Eye (tissue), 1 donor: Measurements from ENCODE around the gene JAKMIP2.
"Not testable (repeated sequence)": the region's sequence is repeated elsewhere in the genome, so short reads cannot be mapped to it uniquely, and the experiment has no call there.

Experiments
- DNase-seq: peaks from one replicate; pipeline ENCODE4 v3.0.0-alpha.2; 2015

Gene JAKMIP2

GRCh38 chr5:147782110-147783028 lies at the start of gene JAKMIP2:
JAKMIP2 (minus strand) TSS chr5:147782728; CDS start chr5:147671806, 110,922 bp downstream.
- peak; percentile 98 for DNase-seq

- no peak for DNase-seq
These were observed 48.9 kb upstream of the JAKMIP2 start, which contains the start of gene SPINK1 for GRCh38 chr5:147831465-147831864. SPINK1 (minus strand) TSS chr5:147831671; CDS start chr5:147831577, 94 bp downstream.

GRCh38 chr5:147830035-147830434 lies 47.5 kb upstream of the JAKMIP2 start:
- no peak for DNase-seq

GRCh38 chr5:147827017-147827416 lies 44.5 kb upstream of the JAKMIP2 start:
- not testable (repeated sequence) for DNase-seq

DNA sequence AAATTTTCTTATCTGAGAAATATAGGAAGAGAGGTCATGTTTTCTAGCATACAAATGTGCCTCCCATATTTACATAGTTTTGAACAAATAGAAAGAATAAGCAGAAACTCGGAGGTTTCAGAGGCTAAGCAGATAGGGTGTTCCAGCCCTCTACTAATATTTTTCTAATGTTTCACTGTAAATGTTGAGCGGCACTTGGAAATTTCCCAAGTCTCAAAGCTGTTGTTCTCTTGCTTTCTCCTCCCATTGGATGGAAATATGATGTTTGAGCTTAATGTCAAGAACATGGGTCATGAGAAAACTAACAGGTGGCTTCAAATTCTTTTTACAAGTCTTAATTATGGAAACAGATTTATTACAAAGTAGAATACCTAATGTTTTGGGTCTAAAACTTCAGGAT lies 43.8 kb upstream of the JAKMIP2 start:
- DNase-seq: no peak

- DNase-seq: peak; percentile 90
These were observed 40.4 kb upstream of the JAKMIP2 start for GRCh38 chr5:147822686-147823491.

DNA sequence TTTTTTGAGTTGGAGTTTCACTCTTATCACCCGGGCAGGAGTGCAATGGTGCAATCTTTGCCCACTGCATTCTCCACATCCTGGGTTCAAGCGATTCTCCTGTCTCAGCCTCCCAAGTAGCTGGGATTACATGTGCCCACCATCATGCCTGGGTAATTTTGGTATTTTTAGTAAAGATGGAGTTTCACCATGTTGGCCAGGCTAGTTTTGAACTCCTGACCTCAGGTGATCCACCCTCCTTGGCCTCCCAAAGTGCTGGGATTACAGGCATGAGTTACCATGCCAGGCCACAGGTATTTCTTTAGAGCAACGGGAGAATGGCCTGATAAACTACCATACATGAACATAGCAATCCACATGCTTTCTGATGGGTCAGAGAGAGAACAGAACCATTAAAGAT lies 39.7 kb upstream of the JAKMIP2 start:
- DNase-seq: not testable (repeated sequence)

DNA sequence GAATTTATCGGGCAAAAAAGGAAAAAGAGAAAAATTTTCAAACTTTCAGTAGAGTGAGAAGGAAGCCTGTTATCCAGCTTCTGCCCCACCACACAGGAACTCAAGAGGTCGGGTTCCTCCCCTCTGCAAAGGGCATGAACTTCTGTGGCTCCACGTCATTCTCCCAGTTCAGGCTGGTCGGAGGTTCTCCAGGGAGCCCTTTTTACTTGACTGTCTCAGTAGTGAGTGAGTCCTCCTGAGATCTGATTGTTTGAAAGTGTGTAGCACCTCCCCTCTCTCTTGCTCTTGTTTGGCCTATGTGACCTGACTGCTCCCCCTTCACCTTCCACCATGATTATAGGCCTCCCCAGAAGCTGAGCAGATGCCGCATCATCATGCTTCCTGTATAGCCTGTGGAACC lies 39.2 kb upstream of the JAKMIP2 start:
- no peak for DNase-seq

GRCh38 chr5:147819261-147819770 lies 36.8 kb upstream of the JAKMIP2 start:
- no peak for DNase-seq

DNA sequence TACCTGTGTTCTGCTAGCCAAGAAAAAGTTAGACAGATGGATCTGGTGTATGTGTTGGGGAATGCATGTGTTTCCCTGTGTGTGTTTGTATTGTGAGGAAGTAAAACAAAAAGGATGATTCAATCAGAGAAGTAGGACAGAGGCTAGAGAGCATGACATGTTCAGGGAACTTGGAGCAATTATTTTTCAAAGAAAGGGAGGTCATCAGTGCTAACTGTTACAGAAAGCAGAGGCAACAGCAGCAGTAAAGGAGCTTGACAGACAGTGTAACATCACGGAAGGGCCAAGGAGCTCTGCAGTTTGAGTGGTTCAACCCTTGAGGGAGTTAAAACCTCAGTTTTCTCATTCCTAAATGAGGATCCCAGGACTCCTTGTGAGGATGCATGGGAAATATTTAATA lies 35.8 kb upstream of the JAKMIP2 start:
- peak; percentile 29 for DNase-seq

- DNase-seq: no peak
These were observed 31.2 kb upstream of the JAKMIP2 start for GRCh38 chr5:147813696-147814095.

DNA sequence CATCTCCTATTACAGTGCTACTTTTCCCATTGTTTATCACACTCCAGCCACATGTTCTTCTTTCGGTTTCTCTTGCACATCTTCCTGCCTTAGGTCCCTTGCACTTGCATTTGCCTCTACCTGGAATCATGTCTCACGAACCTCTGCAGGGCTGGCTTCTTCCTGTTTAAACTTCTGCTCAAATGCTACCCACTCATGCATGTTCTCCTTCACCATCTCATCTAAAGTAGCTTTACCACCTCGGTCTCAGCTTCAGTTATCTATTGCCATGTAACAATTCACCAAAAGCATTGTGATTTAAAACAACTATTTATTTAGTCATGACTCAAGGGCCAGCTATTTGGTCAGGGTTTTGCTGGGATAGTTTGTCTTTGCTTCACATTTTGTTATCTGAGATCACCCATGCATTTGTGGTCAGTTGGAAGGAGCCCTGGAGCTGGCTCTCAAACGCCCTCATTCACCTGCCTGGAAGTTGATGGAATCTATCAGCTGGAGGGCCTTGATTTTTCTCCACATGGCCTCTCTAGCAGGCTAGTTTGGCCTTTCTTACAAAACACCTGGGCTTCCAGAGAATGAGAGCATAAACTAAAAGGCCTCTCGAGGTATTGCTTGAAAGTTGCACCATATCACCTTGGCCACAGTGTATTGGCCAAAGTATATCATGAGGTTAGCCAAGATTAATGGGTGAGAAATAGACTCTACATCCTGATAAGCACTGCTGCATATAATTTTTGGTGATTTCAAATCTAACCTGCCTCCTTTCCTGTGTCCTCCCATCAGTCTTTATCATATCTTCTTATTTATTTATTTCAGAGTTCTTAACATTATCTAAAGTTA lies 27.5 kb upstream of the JAKMIP2 start:
- no peak for DNase-seq

GRCh38 chr5:147805030-147805454 lies 22.5 kb upstream of the JAKMIP2 start:
- no peak for DNase-seq

DNA sequence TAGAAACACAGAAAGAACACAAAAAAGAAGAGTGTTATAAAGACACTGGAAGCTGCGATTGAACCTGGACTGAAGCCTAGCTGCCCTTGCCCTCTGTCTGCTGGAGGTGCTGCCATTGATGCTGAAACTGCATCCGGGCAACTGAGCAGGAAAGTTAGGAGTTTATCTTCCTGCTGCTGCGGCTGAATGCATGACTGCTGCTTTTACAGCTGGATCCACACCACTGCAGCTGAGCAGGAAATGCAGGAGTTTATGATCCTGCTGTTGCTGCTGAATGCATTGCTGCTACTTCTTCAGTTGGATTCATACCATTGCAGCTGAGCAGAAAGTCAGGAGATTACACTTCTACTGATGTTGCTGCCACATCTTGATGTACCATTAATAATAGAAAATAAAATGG lies 21.8 kb upstream of the JAKMIP2 start:
- DNase-seq: no peak

- DNase-seq: no peak
These were observed 21.4 kb upstream of the JAKMIP2 start for GRCh38 chr5:147803926-147804325.

DNA sequence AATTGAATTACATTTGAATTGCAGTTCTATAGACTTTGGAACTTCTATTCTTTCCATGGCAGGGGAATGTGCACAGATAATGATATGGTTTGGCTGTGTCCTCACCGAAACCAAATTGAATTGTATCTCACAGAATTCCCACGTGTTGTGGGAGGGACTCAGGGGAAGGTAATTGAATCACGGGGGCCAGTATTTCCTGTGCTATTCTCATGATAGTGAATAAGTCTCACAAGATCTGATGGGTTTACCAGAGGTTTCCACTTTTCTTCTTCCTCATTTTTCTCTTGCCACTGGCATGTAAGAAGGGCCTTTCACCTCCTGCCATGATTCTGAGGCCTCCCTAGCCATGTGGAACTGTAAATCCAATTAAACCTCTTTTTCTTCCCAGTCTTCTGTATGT lies 20.6 kb upstream of the JAKMIP2 start:
- not testable (repeated sequence) for DNase-seq

DNA sequence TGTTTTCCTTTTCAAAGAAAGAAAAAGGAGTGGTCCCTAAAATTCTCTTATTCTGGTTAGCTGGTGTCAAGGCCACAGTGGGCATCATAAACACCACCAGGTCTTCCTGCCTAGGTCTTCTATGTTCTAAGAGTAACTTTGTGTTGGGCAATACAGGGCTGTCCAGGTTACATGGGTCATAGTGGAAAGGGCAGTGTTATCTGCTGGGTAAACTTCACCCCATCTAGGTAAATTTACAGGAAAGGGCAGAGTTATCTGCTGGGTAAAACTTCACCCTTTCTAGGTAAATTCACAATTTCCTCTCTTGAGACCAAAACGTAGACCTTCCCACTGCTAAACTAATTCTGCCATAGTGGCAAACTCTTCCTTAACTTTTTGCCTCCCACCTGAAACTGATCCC lies 18.9 kb upstream of the JAKMIP2 start:
- DNase-seq: no peak

DNA sequence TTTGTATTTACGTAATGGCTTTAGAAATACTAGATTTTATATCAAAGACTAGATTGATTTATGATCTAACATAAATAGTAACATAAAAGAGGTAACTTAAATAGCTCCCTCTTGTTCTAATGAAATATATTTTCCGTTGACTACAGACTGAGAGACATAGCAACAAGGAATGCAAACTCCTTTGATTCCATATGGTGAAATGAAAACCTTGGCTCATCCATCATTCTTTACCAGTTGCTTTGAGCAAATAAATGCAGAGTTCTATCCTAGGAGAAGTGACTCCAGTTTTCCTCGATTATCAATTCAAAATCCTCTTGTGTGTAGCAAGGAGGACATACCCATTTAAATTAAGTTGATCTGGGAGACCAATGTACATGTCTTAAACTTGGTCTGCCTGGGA lies 18.0 kb upstream of the JAKMIP2 start:
- no peak for DNase-seq

DNA sequence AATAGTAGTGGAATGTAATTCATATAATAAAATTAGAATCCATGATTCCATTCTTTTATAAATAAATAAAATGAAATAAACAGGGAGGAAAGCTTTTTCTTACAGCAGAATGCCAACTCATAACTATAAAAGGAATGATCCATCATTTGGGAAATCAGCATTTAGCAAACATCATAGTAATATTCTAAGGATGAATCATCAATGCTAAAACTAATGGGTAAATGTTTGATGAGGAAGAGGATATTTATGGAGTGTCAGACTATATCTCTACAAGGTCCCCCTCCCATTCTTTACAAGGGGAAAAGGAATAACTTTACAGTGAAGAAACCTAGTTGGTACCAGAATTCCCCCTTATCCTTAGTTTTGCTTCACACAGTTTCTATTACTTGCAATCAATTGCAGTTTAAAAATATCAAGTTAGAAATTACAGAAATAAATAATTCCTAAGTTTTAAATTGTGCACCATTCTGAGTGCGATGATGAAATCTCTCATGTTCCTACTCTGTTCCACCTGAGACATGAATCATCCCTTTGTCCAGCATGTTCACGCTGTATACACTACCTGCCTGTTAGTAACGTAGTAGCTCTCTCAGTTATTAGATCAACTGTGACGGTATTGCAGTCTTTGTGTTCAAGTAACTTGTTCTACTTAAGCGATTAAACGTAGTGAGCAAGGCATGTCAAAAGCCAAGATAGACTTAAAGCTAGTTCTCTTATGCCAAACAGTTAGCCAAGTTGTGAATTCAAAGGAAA lies 14.2 kb upstream of the JAKMIP2 start:
- no peak for DNase-seq

- DNase-seq: no peak
These were observed 8.7 kb upstream of the JAKMIP2 start for GRCh38 chr5:147791181-147791580.

- no peak for DNase-seq
These were observed 7.3 kb upstream of the JAKMIP2 start for GRCh38 chr5:147789820-147790219.

DNA sequence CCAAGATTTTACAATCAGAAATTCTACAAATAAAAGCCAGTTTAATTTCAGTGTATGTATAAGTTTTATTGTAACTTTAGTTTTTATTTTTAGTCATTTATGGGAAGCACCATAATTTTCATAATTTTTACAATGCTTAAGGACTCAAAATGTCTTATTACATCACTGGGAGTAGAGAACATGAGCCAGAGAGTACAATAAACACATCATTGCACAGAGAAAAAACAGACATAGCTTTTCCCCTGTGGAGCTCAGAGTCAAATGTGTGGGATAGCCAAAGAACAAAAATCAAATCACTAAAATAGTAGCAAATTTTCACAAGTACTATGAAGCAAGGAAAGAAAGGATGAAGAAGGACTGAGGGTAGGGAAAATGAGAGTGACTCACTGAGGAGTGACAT lies 5.5 kb upstream of the JAKMIP2 start:
- no peak for DNase-seq
